Progenitor cell of endocrine pancreas (in vitro differentiated cells): ENCODE measurements around the gene PCDH15. TPM values are rescaled to one million over a fixed set of nuclear protein-coding genes. Genes with fewer than 3 reads are reported as not detected.
"Not testable (repeated sequence)": the region's sequence is repeated elsewhere in the genome, so short reads cannot be mapped to it uniquely, and the experiment has no call there.

Experiments
- DNase-seq: peaks from one replicate; pipeline ENCODE4 v3.0.0; 2021; ENCODE audit warnings: low spot score; ENCODE audit not compliant: unreplicated experiment
- H3K27ac Mint-ChIP-seq: 2 replicates; pipeline ENCODE4 v1.8.0; 2021; ENCODE audit warnings: mild to moderate bottlenecking, moderate library complexity, mixed read lengths
- H3K27me3 Mint-ChIP-seq: 2 replicates; pipeline ENCODE4 v1.8.0; 2021; ENCODE audit warnings: mixed read lengths
- H3K36me3 Mint-ChIP-seq: 2 replicates; pipeline ENCODE4 v1.8.0; 2022; ENCODE audit warnings: mixed read lengths; ENCODE audit not compliant: insufficient read depth
- H3K4me1 Mint-ChIP-seq: 2 replicates; pipeline ENCODE4 v1.8.0; 2021; ENCODE audit warnings: low read depth, mixed read lengths
- H3K4me3 Mint-ChIP-seq: 2 replicates; pipeline ENCODE4 v1.8.0; 2021; ENCODE audit warnings: low read depth, mild to moderate bottlenecking, moderate library complexity, mixed read lengths
- H3K9me3 Mint-ChIP-seq: 2 replicates; pipeline ENCODE4 v1.8.0; 2021; ENCODE audit warnings: low read depth, mixed read lengths
- CTCF ChIP-seq: fragments of 200-600 bp; sonication (generic); IDR thresholded peaks from one replicate; pipeline ENCODE4 v1.5.0; 2021; ENCODE audit warnings: antibody characterized with exemption, mild to moderate bottlenecking; ENCODE audit not compliant: unreplicated experiment
- total RNA-seq: library from RNA; stranded (reverse); gene quantifications from 2 replicates; pipeline ENCODE4 v1.2.1, GENCODE V29; 2021

The PCDH15 gene
- total RNA-seq, 1 donor from 2014 or later, result 0.14 TPM

- Mint-ChIP-seq H3K4me3 (no peak overlapping the region), H3K27ac (no peak overlapping the region)
- no peak for TF ChIP-seq CTCF
Measured at GRCh38 chr10:54415483-54415882, 385.5 kb downstream of the PCDH15 start.

GRCh38 chr10:54402576-54402975 lies 398.5 kb downstream of the PCDH15 start:
- no peak for DNase-seq
- H3K4me1 Mint-ChIP-seq, result no peaks in the 10 kb centered on the region

More at GRCh38 chr10:54415483-54415882, 385.5 kb downstream of the PCDH15 start:
- Mint-ChIP-seq H3K27me3 (no peaks in the 10 kb centered on the region), H3K4me1 (no peaks in the 10 kb centered on the region), H3K9me3 (peaks cover 4% of the 10 kb centered on the region), H3K36me3 (no peaks in the 10 kb centered on the region)
- no peak for DNase-seq

DNA sequence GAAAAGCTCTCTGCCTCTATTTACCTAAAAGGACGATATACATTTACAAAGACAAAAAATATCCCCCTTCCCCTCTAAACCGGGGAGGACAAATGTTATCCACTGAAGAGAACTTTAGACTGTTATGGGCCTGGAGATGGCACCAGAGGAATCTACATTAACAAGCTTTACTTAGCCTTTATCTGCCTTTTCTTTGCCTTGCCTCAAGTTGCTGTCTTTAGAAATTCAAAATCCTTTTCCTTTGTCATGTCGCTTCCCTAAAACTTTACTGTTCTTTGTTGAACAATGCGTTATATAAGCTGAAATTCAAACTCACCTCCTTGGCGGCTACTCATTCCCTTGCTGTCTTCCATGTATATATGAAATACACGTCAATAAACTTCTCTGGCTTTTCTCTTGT lies 405.0 kb downstream of the PCDH15 start:
- Mint-ChIP-seq H3K27ac (no peak overlapping the region), H3K4me1 (no peaks in the 10 kb centered on the region), H3K4me3 (no peak overlapping the region), H3K9me3 (peaks cover 11% of the 10 kb centered on the region), H3K36me3 (no peaks in the 10 kb centered on the region), H3K27me3 (no peaks in the 10 kb centered on the region)
- TF ChIP-seq CTCF, result no peak
- DNase-seq, result no peak

More at GRCh38 chr10:54402576-54402975, 398.5 kb downstream of the PCDH15 start:
- H3K9me3 Mint-ChIP-seq, result peaks cover 8% of the 10 kb centered on the region
- H3K27ac Mint-ChIP-seq, result no peak overlapping the region
- no peaks in the 10 kb centered on the region for H3K36me3 Mint-ChIP-seq
- H3K27me3 Mint-ChIP-seq, result no peaks in the 10 kb centered on the region
- peak; percentile 72 for TF ChIP-seq CTCF
- H3K4me3 Mint-ChIP-seq, result no peak overlapping the region

DNA sequence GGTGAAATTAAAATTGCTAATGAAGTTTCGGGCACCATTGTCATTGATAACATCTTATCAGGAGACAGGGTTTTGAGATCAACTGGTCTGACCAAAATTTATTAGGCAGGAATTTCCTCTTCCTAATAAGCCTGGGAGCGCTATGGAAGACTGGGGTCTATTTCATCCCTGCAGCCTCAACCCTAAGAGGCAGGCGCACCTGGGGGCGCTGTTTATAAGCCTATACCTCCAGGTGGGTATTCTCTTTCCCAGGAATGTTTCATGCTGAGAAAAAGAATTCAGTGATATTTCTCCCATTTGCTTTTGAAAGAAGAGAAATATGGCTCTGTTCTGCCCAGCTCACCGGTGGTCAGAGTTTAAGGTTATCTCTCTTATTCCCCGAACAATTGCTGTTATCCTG lies 406.4 kb downstream of the PCDH15 start:
- not testable (repeated sequence) for H3K4me3 Mint-ChIP-seq, H3K36me3 Mint-ChIP-seq, H3K27ac Mint-ChIP-seq, DNase-seq, H3K4me1 Mint-ChIP-seq, H3K27me3 Mint-ChIP-seq
- peaks cover 11% of the 10 kb centered on the region for H3K9me3 Mint-ChIP-seq

- Mint-ChIP-seq H3K9me3 (no peaks in the 10 kb centered on the region), H3K27me3 (no peaks in the 10 kb centered on the region), H3K4me3 (no peak overlapping the region), H3K27ac (no peak overlapping the region), H3K36me3 (no peaks in the 10 kb centered on the region), H3K4me1 (peaks cover 5% of the 10 kb centered on the region)
- TF ChIP-seq CTCF, result no peak
- DNase-seq, result no peak
Measured at GRCh38 chr10:54372179-54372578, 428.9 kb downstream of the PCDH15 start.

- H3K4me1 Mint-ChIP-seq, result peaks cover 8% of the 10 kb centered on the region
- H3K36me3 Mint-ChIP-seq, result no peaks in the 10 kb centered on the region
- no peaks in the 10 kb centered on the region for H3K27me3 Mint-ChIP-seq
- H3K4me3 Mint-ChIP-seq, result no peak overlapping the region
- no peaks in the 10 kb centered on the region for H3K9me3 Mint-ChIP-seq
- DNase-seq, result no peak
- TF ChIP-seq CTCF, result no peak
- H3K27ac Mint-ChIP-seq, result no peak overlapping the region
Measured at GRCh38 chr10:54368984-54369383, 432.0 kb downstream of the PCDH15 start.
